Loucy (cell line): ENCODE data around the gene TRIM64.
"Not testable (repeated sequence)": the region's sequence is repeated elsewhere in the genome, so short reads cannot be mapped to it uniquely, and the experiment has no call there.

Experiments used
- H2AFZ ChIP-seq: fragments of 200-600 bp; sonication (generic); 2 replicates; pipeline ENCODE4 v1.6.0; 2016; ENCODE audit warnings: antibody characterized with exemption, mild to moderate bottlenecking, low read length, moderate library complexity
- H3F3A ChIP-seq: fragments of 200-600 bp; 2 replicates; pipeline ENCODE4 v1.6.0; 2016; ENCODE audit warnings: antibody characterized with exemption, low read depth, mild to moderate bottlenecking
- H3K27me3 ChIP-seq: fragments of 200-600 bp; sonication (generic); 2 replicates; pipeline ENCODE4 v1.6.1; 2014; ENCODE audit warnings: low read length, mild to moderate bottlenecking; ENCODE audit not compliant: insufficient read depth, poor library complexity, severe bottlenecking
- H3K36me3 ChIP-seq: fragments of 200-600 bp; sonication (generic); 2 replicates; pipeline ENCODE4 v1.6.1; 2016; ENCODE audit warnings: low read length; ENCODE audit not compliant: insufficient read depth
- H3K4me1 ChIP-seq: fragments of 200-600 bp; sonication (generic); 2 replicates; pipeline ENCODE4 v1.5.1; 2014; ENCODE audit warnings: low read length, mild to moderate bottlenecking; ENCODE audit not compliant: insufficient read depth, poor library complexity, severe bottlenecking
- H3K4me2 ChIP-seq: fragments of 200-600 bp; sonication (generic); 2 replicates; pipeline ENCODE4 v1.6.0; 2014; ENCODE audit warnings: antibody characterized with exemption, low read length, low read depth, mild to moderate bottlenecking; ENCODE audit not compliant: poor library complexity, severe bottlenecking
- H3K4me3 ChIP-seq: fragments of 200-600 bp; sonication (generic); 2 replicates; pipeline ENCODE4 v1.5.1; 2014; ENCODE audit warnings: low read length, mild to moderate bottlenecking, mixed read lengths; ENCODE audit not compliant: poor library complexity, severe bottlenecking
- H3K79me2 ChIP-seq: fragments of 200-600 bp; sonication (generic); 2 replicates; pipeline ENCODE4 v1.6.1; 2014; ENCODE audit warnings: low read length; ENCODE audit not compliant: insufficient read depth
- H3K9ac ChIP-seq: fragments of 200-600 bp; sonication (generic); 2 replicates; pipeline ENCODE4 v1.6.0; 2014; ENCODE audit warnings: mild to moderate bottlenecking, low read depth, low read length, moderate library complexity; ENCODE audit not compliant: poor library complexity, severe bottlenecking
- H3K9me2 ChIP-seq: fragments of 200-600 bp; sonication (generic); replicated peaks from 2 replicates; pipeline ENCODE4 v1.6.1; 2016; ENCODE audit warnings: low read depth, low read length, mixed read lengths
- H3K9me3 ChIP-seq: fragments of 200-600 bp; sonication (generic); 2 replicates; pipeline ENCODE4 v1.6.1; 2014; ENCODE audit warnings: mild to moderate bottlenecking, antibody characterized with exemption, low read length, low read depth; ENCODE audit not compliant: insufficient read depth
- H4K20me1 ChIP-seq: fragments of 200-600 bp; sonication (generic); 2 replicates; pipeline ENCODE4 v1.6.0; 2014; ENCODE audit warnings: antibody characterized with exemption, low read length, mild to moderate bottlenecking; ENCODE audit not compliant: insufficient read depth, poor library complexity, severe bottlenecking
- CTCF ChIP-seq: fragments of 200-600 bp; sonication (generic); conservative IDR thresholded peaks from 2 replicates; pipeline ENCODE4 v1.5.1; 2014; ENCODE audit warnings: mild to moderate bottlenecking, antibody characterized with exemption, low read length
- EZH2phosphoT487 ChIP-seq: fragments of 200-600 bp; IDR thresholded peaks from 2 replicates; pipeline ENCODE4 v1.6.1; 2018; ENCODE audit warnings: antibody characterized with exemption, mild to moderate bottlenecking, moderate library complexity, borderline replicate concordance

TRIM64 gene

GRCh38 chr11:89965737-89966136, at the start of gene TRIM64:
Gene TRIM64, plus strand, starts transcription at chr11:89966037. Its CDS starts 2,467 bp downstream, at chr11:89968504.
- H2AFZ ChIP-seq, H3F3A ChIP-seq, H3K9me3 ChIP-seq, H3K4me3 ChIP-seq, H3K79me2 ChIP-seq, H4K20me1 ChIP-seq, H3K27me3 ChIP-seq, H3K4me2 ChIP-seq, H3K9ac ChIP-seq, H3K4me1 ChIP-seq, H3K36me3 ChIP-seq, H3K9me2 ChIP-seq: not testable (repeated sequence)

GRCh38 chr11:89922195-89922660, 43.6 kb upstream of the TRIM64 start, which contains the start of gene TRIM49D1:
Gene TRIM49D1, minus strand, starts transcription at chr11:89922245. Its CDS starts 4,535 bp downstream, at chr11:89917710.
- no peaks in the 10 kb centered on the region for H3K27me3 ChIP-seq
- no peaks in the 10 kb centered on the region for H3F3A ChIP-seq
- no peak within 1 kb of the TSS for H2AFZ ChIP-seq
- H3K79me2 ChIP-seq: no peaks in the 10 kb centered on the region
- TF ChIP-seq EZH2phosphoT487 (no peak), CTCF (no peak)
- H3K9me2 ChIP-seq: no peaks in the 10 kb centered on the region
- H3K4me1 ChIP-seq: no peaks in the 10 kb centered on the region
- H3K9me3 ChIP-seq: no peaks in the 10 kb centered on the region
- H4K20me1 ChIP-seq: no peaks in the 10 kb centered on the region
- no peaks in the 10 kb centered on the region for H3K36me3 ChIP-seq
- no peak within 1 kb of the TSS for H3K9ac ChIP-seq
- H3K4me3 ChIP-seq: no peak within 1 kb of the TSS
- H3K4me2 ChIP-seq: no peak within 1 kb of the TSS

- not testable (repeated sequence) for H3K9me2 ChIP-seq, H3K27me3 ChIP-seq, H3F3A ChIP-seq, H3K79me2 ChIP-seq, H4K20me1 ChIP-seq, H3K9ac ChIP-seq, H3K4me1 ChIP-seq, H3K9me3 ChIP-seq, H2AFZ ChIP-seq, H3K4me2 ChIP-seq, H3K4me3 ChIP-seq, H3K36me3 ChIP-seq
Observed at GRCh38 chr11:89923764-89924163, 42.1 kb upstream of the TRIM64 start, which contains the start of gene TRIM49D2. Gene TRIM49D2, plus strand, starts transcription at chr11:89924064. Its CDS starts 2,698 bp downstream, at chr11:89926762.

- H3K27me3 ChIP-seq, H2AFZ ChIP-seq, H3K9me2 ChIP-seq, H3K79me2 ChIP-seq, H3K4me1 ChIP-seq, H3K9me3 ChIP-seq, H3K9ac ChIP-seq, H4K20me1 ChIP-seq, H3K4me3 ChIP-seq, H3K4me2 ChIP-seq, H3K36me3 ChIP-seq, H3F3A ChIP-seq: not testable (repeated sequence)
Observed at GRCh38 chr11:89960833-89961232, 5.0 kb upstream of the TRIM64 start.
